Measurements from ENCODE around the gene TYRP1. TPM values are rescaled to one million over a fixed set of nuclear protein-coding genes. Genes with fewer than 3 reads are reported as not detected.

The TYRP1 gene
- total RNA-seq, 1 donor from 2014 or later: not detected

GRCh38 chr9:12696931-12697622, 3.9 kb downstream of the TYRP1 start:
- no peak for DNase-seq (ENCODE audit: low read depth)
- no peak for TF ChIP-seq CTCF (conservative IDR thresholded peaks at IDR 0.05; ENCODE audit: low read depth, low read length)
- H3K4me3 ChIP-seq (ENCODE audit: low read depth, low read length): no peak overlapping the region

- TF ChIP-seq CTCF (conservative IDR thresholded peaks at IDR 0.05; ENCODE audit: low read depth, low read length): no peak
- H3K4me3 ChIP-seq (ENCODE audit: low read depth, low read length): no peak overlapping the region
- no peak for DNase-seq (ENCODE audit: low read depth)
These were observed 4.5 kb downstream of the TYRP1 start for GRCh38 chr9:12697719-12698118.

- DNase-seq (ENCODE audit: low read depth): no peak
- TF ChIP-seq CTCF (conservative IDR thresholded peaks at IDR 0.05; ENCODE audit: low read depth, low read length): no peak
These were observed 5.1 kb downstream of the TYRP1 start for GRCh38 chr9:12698266-12698665.

DNA sequence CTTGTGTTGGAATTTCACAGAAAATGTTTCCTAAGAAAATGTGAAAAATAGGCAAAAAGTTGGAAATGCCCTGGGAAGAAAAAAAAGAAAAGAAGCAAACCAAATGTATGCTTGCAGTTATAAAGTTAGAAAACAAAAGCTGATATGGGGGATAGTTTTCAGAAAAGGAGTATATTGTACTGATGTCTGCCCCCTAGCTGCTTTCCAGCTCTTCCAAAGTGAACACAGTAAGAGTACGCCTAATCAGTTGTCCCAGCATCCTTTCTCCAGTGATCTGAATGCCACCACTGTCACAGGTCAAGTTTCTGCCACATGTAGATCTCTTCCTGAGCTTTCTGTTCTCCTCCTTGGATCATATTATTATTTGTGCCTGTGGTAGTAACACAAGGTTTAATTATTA, 5.8 kb downstream of the TYRP1 start:
- TF ChIP-seq CTCF (conservative IDR thresholded peaks at IDR 0.05; ENCODE audit: low read depth, low read length): peak; percentile 45
- DNase-seq (ENCODE audit: low read depth): no peak
- H3K4me3 ChIP-seq (ENCODE audit: low read depth, low read length): no peak overlapping the region

More at GRCh38 chr9:12698266-12698665, 5.1 kb downstream of the TYRP1 start:
- no peak overlapping the region for H3K4me3 ChIP-seq (ENCODE audit: low read depth, low read length)

DNA sequence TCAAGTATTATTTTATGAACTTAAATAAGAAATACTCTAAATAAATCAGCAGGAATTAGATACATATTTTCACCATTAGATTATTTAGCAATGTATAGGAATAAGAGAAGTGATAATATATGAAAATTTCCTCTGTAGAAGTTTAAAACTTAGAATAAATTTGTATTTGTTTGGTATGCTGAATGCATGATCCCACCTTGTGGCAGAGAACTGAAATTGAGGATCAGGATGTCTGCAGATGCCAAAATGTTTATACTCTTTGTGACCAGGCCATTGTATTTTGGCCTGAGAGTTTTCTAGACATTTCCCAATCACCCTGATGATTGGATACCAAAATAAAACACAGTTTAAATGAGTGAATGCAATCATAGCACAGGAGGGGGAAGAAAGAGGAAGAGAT, 6.3 kb downstream of the TYRP1 start:
- no peak for DNase-seq (ENCODE audit: low read depth)
- TF ChIP-seq CTCF (conservative IDR thresholded peaks at IDR 0.05; ENCODE audit: low read depth, low read length): peak; percentile 47
- no peak overlapping the region for H3K4me3 ChIP-seq (ENCODE audit: low read depth, low read length)

- H3K4me3 ChIP-seq (ENCODE audit: low read depth, low read length): no peak overlapping the region
- no peak for TF ChIP-seq CTCF (conservative IDR thresholded peaks at IDR 0.05; ENCODE audit: low read depth, low read length)
- no peak for DNase-seq (ENCODE audit: low read depth)
These were observed 7.9 kb downstream of the TYRP1 start for GRCh38 chr9:12701126-12701525.

- TF ChIP-seq CTCF (conservative IDR thresholded peaks at IDR 0.05; ENCODE audit: low read depth, low read length): peak; percentile 84
- no peak for DNase-seq (ENCODE audit: low read depth)
- no peak overlapping the region for H3K4me3 ChIP-seq (ENCODE audit: low read depth, low read length)
These were observed 9.1 kb downstream of the TYRP1 start for GRCh38 chr9:12702160-12702758.

Measured in epithelial cell of proximal tubule (primary cell).